SK-N-SH (cell line): ENCODE data around the gene DDX1.

Source experiments
- EP300 ChIP-seq, 2 experiments: IDR thresholded peaks; 2 replicates each; pipeline versions ENCODE4 v1.4.0 to v1.6.1; 2012; ENCODE audit warnings: borderline replicate concordance in 1 of 2, low read depth in 1 of 2, low read length in 1 of 2
- MXI1 ChIP-seq: IDR thresholded peaks from 2 replicates; pipeline ENCODE4 v1.6.1; 2012; ENCODE audit warnings: mild to moderate bottlenecking, low read depth, low read length, improper control_type of control experiment
- POLR2AphosphoS5 ChIP-seq: IDR thresholded peaks from 2 replicates; pipeline ENCODE4 v1.6.1; 2012; ENCODE audit warnings: low read depth, low read length
- TF ChIP-seq, protein P1 (sequence below): fragments of 200-600 bp; sonication (generic); IDR thresholded peaks from 2 replicates; pipeline ENCODE4 v1.6.1; 2017; ENCODE audit warnings: antibody characterized with exemption, mild to moderate bottlenecking, moderate library complexity
- TF ChIP-seq, protein P2 (sequence below): IDR thresholded peaks from 2 replicates; pipeline ENCODE4 v1.4.0; 2012; ENCODE audit warnings: low read depth, borderline replicate concordance

DNA sequence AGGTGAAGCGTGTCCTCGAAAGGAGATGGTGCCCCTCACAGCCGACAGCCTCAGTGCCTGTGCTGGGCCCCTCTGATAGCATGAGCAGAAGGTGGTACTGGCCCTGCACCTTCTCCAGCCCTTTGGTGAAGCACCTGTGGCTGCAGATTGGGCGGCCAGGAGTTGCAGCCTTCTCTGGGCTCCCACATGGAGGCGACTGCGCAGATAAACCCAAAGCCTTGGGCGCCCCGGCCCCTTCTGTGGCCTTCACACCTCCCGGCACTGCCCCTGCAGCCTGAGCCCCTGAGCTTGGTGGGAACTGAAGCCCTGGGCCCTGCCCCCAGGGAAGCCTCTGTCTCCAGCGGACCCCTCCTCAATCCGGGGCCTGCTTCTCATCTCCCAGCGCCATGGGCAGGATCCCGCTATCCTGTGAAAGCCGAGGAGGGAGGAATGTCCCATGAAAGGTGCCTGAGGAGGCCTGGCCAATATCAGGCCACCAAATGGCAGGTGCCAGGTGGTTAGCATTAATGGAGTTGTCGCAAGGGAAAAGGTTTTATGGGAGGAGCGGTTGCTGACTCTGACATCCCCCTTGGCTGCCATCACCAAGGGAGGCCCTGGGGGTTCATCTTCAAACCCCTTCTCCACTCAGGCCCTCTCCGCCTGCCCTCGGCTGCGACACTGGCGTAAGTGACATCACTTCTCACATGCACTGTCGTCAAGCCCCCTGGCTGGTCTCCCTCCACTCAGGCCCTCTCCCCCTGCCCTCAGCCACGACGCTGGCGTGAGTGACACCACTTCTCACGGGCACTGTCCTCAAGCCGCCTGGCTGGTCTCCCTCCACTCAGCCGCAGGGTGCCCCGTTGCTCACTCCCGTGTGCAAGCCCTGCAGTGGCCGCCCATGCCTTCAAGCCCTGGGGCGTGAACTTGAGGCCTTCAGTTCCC lies 62.4 kb downstream of the DDX1 start:
- TF ChIP-seq, protein P1, sequence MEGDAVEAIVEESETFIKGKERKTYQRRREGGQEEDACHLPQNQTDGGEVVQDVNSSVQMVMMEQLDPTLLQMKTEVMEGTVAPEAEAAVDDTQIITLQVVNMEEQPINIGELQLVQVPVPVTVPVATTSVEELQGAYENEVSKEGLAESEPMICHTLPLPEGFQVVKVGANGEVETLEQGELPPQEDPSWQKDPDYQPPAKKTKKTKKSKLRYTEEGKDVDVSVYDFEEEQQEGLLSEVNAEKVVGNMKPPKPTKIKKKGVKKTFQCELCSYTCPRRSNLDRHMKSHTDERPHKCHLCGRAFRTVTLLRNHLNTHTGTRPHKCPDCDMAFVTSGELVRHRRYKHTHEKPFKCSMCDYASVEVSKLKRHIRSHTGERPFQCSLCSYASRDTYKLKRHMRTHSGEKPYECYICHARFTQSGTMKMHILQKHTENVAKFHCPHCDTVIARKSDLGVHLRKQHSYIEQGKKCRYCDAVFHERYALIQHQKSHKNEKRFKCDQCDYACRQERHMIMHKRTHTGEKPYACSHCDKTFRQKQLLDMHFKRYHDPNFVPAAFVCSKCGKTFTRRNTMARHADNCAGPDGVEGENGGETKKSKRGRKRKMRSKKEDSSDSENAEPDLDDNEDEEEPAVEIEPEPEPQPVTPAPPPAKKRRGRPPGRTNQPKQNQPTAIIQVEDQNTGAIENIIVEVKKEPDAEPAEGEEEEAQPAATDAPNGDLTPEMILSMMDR: no peak
- TF ChIP-seq MXI1: no peak
- TF ChIP-seq EP300 (IDR thresholded peaks at IDR 0.05; ENCODE audit: borderline replicate concordance in 1 of 2, low read depth in 1 of 2, low read length in 1 of 2): no peak
- TF ChIP-seq, protein P2, sequence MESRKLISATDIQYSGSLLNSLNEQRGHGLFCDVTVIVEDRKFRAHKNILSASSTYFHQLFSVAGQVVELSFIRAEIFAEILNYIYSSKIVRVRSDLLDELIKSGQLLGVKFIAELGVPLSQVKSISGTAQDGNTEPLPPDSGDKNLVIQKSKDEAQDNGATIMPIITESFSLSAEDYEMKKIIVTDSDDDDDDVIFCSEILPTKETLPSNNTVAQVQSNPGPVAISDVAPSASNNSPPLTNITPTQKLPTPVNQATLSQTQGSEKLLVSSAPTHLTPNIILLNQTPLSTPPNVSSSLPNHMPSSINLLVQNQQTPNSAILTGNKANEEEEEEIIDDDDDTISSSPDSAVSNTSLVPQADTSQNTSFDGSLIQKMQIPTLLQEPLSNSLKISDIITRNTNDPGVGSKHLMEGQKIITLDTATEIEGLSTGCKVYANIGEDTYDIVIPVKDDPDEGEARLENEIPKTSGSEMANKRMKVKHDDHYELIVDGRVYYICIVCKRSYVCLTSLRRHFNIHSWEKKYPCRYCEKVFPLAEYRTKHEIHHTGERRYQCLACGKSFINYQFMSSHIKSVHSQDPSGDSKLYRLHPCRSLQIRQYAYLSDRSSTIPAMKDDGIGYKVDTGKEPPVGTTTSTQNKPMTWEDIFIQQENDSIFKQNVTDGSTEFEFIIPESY: no peak
- no peak for TF ChIP-seq POLR2AphosphoS5
